IMR-90 (cell line): ENCODE results near the gene PAFAH2.

Source experiments
- BHLHE40 ChIP-seq: fragments of 150-350 bp; IDR thresholded peaks from 2 replicates; pipeline ENCODE4 v1.6.1; 2016; ENCODE audit warnings: mild to moderate bottlenecking, low read depth, low read length
- CEBPB ChIP-seq: IDR thresholded peaks from 2 replicates; pipeline ENCODE4 v1.6.1; 2012; ENCODE audit warnings: low read depth, low read length, improper control_type of control experiment
- CHD1 ChIP-seq: IDR thresholded peaks from 2 replicates; pipeline ENCODE4 v1.6.1; 2012; ENCODE audit warnings: low read depth, low read length, improper control_type of control experiment
- FOS ChIP-seq: fragments of 150-350 bp; IDR thresholded peaks from 2 replicates; pipeline ENCODE4 v1.6.1; 2016; ENCODE audit warnings: low read depth, low read length
- MAZ ChIP-seq: IDR thresholded peaks from 2 replicates; pipeline ENCODE4 v1.6.1; 2012; ENCODE audit warnings: low read depth, mild to moderate bottlenecking, low read length, improper control_type of control experiment, moderate library complexity, borderline replicate concordance
- MXI1 ChIP-seq: IDR thresholded peaks from 2 replicates; pipeline ENCODE4 v1.6.1; 2012; ENCODE audit warnings: low read depth, mild to moderate bottlenecking, low read length, moderate library complexity, borderline replicate concordance
- POLR2A ChIP-seq: IDR thresholded peaks from 2 replicates; pipeline ENCODE4 v1.6.1; 2012; ENCODE audit warnings: mild to moderate bottlenecking, low read depth, low read length
- RAD21 ChIP-seq: IDR thresholded peaks from 2 replicates; pipeline ENCODE4 v1.6.1; 2012; ENCODE audit warnings: low read length, improper control_type of control experiment
- RCOR1 ChIP-seq: IDR thresholded peaks from 2 replicates; pipeline ENCODE4 v1.6.1; 2012; ENCODE audit warnings: mild to moderate bottlenecking, low read length, improper control_type of control experiment; ENCODE audit not compliant: insufficient replicate concordance
- RFX5 ChIP-seq: IDR thresholded peaks from 2 replicates; pipeline ENCODE4 v1.8.0; 2012; ENCODE audit warnings: low read depth, mild to moderate bottlenecking, low read length, moderate library complexity
- SMC3 ChIP-seq: fragments of 150-350 bp; IDR thresholded peaks from 2 replicates; pipeline ENCODE4 v1.6.1; 2016; ENCODE audit warnings: low read depth, mild to moderate bottlenecking, antibody characterized with exemption, low read length, moderate library complexity
- TF ChIP-seq, protein P1 (sequence below): conservative IDR thresholded peaks from 2 replicates; pipeline ENCODE4 v1.5.1; 2012; ENCODE audit warnings: mild to moderate bottlenecking, low read depth, low read length, improper control_type of control experiment
- TF ChIP-seq, protein P2 (sequence below): fragments of 150-350 bp; IDR thresholded peaks from 2 replicates; pipeline ENCODE4 v1.6.1; 2016; ENCODE audit warnings: low read depth, mild to moderate bottlenecking, low read length, moderate library complexity, borderline replicate concordance
- TF ChIP-seq, protein P3 (sequence below): fragments of 150-350 bp; IDR thresholded peaks from 2 replicates; pipeline ENCODE4 v1.6.1; 2017; ENCODE audit warnings: mild to moderate bottlenecking, antibody characterized with exemption, low read length, low read depth

DNA sequence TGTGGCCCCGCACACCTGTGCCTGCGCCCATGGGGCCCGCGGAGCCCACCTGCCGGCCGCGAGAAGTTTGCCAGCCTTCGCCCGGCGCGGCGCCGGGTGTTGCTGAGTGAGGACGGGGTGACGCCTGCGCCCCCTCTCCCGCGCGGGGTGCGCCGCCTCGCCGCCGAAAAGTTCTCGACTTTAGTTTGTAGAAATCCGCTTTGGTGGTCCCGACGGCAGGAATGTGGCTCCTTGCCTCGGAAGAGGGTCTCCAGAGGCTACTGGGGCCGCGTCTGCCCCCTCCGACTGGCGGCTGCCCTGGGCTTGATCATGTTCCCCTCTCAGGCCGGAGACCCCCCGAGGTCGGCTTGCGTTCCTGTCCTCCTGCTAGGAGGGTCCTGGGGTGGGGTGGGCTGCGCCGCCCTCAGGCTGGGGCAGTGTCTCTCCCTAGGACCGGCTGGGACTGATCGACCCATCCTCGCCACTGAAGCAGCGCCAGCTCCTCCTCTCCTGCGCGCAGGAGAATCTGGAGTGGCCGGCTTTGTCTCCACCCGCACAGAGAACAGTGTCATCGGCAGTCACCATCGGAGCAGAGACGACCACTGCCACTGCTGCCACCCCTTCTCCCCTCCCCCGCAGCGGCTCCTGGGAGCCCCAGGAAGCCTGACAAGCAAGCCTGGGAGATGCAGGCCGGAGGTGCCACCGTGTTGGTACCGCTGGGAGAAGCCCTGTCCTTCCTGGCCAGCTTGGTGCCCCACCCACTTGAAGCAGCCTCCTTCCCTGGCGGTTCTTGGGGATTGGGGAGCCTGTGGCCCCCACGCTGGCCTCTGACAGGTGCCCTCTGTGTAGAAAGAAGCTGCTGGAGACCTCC is 48.6 kb upstream of the PAFAH2 start:
- no peak for TF ChIP-seq MXI1
- TF ChIP-seq BHLHE40 = no peak
- no peak for TF ChIP-seq POLR2A
- TF ChIP-seq, protein P1, sequence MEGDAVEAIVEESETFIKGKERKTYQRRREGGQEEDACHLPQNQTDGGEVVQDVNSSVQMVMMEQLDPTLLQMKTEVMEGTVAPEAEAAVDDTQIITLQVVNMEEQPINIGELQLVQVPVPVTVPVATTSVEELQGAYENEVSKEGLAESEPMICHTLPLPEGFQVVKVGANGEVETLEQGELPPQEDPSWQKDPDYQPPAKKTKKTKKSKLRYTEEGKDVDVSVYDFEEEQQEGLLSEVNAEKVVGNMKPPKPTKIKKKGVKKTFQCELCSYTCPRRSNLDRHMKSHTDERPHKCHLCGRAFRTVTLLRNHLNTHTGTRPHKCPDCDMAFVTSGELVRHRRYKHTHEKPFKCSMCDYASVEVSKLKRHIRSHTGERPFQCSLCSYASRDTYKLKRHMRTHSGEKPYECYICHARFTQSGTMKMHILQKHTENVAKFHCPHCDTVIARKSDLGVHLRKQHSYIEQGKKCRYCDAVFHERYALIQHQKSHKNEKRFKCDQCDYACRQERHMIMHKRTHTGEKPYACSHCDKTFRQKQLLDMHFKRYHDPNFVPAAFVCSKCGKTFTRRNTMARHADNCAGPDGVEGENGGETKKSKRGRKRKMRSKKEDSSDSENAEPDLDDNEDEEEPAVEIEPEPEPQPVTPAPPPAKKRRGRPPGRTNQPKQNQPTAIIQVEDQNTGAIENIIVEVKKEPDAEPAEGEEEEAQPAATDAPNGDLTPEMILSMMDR = no peak
- no peak for TF ChIP-seq RAD21
- TF ChIP-seq RCOR1 = no peak
- no peak for TF ChIP-seq CEBPB
- TF ChIP-seq, protein P2, sequence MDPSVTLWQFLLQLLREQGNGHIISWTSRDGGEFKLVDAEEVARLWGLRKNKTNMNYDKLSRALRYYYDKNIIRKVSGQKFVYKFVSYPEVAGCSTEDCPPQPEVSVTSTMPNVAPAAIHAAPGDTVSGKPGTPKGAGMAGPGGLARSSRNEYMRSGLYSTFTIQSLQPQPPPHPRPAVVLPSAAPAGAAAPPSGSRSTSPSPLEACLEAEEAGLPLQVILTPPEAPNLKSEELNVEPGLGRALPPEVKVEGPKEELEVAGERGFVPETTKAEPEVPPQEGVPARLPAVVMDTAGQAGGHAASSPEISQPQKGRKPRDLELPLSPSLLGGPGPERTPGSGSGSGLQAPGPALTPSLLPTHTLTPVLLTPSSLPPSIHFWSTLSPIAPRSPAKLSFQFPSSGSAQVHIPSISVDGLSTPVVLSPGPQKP = no peak
- no peak for TF ChIP-seq SMC3
- TF ChIP-seq FOS = no peak
- no peak for TF ChIP-seq RFX5
- no peak for TF ChIP-seq MAZ
- TF ChIP-seq CHD1 = no peak
- TF ChIP-seq, protein P3, sequence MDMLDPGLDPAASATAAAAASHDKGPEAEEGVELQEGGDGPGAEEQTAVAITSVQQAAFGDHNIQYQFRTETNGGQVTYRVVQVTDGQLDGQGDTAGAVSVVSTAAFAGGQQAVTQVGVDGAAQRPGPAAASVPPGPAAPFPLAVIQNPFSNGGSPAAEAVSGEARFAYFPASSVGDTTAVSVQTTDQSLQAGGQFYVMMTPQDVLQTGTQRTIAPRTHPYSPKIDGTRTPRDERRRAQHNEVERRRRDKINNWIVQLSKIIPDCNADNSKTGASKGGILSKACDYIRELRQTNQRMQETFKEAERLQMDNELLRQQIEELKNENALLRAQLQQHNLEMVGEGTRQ = no peak
